Esophagus muscularis mucosa (tissue), 4 donors: ENCODE measurements around the gene TLX2.

Experiments used
- EP300 ChIP-seq: sonication (generic); formaldehyde crosslinking; IDR thresholded peaks from one replicate; pipeline ENCODE4 v1.6.1; 2017; ENCODE audit warnings: antibody characterized with exemption
- POLR2A ChIP-seq: fragments of 450-650 bp; IDR thresholded peaks from one replicate; pipeline ENCODE4 v1.6.1; 2017; ENCODE audit warnings: antibody characterized with exemption, moderate library complexity, mild to moderate bottlenecking, low read depth
- POLR2AphosphoS5 ChIP-seq, 2 donors: sonication (generic); formaldehyde crosslinking; IDR thresholded peaks; one replicate each; pipeline ENCODE4 v1.6.1; 2017; ENCODE audit warnings: antibody characterized with exemption in 2 of 2
- TF ChIP-seq, protein P1 (sequence below), 3 experiments: fragments of 200-600 bp in 2 of 3; fragments of 450-650 bp in 1 of 3; sonication (generic) in 2 of 3; IDR thresholded peaks; one replicate each; pipeline ENCODE4 v1.5.1; 2017 to 2019; ENCODE audit warnings: antibody characterized with exemption in 3 of 3, mild to moderate bottlenecking in 2 of 3, moderate library complexity in 1 of 3

- TF ChIP-seq, protein P1, sequence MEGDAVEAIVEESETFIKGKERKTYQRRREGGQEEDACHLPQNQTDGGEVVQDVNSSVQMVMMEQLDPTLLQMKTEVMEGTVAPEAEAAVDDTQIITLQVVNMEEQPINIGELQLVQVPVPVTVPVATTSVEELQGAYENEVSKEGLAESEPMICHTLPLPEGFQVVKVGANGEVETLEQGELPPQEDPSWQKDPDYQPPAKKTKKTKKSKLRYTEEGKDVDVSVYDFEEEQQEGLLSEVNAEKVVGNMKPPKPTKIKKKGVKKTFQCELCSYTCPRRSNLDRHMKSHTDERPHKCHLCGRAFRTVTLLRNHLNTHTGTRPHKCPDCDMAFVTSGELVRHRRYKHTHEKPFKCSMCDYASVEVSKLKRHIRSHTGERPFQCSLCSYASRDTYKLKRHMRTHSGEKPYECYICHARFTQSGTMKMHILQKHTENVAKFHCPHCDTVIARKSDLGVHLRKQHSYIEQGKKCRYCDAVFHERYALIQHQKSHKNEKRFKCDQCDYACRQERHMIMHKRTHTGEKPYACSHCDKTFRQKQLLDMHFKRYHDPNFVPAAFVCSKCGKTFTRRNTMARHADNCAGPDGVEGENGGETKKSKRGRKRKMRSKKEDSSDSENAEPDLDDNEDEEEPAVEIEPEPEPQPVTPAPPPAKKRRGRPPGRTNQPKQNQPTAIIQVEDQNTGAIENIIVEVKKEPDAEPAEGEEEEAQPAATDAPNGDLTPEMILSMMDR (IDR thresholded peaks at IDR 0.05) = no peak
- TF ChIP-seq POLR2AphosphoS5 (IDR thresholded peaks at IDR 0.05) (no peak), EP300 (no peak), POLR2A (no peak)
Observed at GRCh38 chr2:74528600-74529356, 14.5 kb downstream of the TLX2 start.
